WTC11 (cell line): Measurements from ENCODE around the gene SFMBT1. TPM values are rescaled to one million over a fixed set of nuclear protein-coding genes. Genes with fewer than 3 reads are reported as not detected.

ENCODE experiments used
- ATAC-seq: fragments of 200-7000 bp; cut with Tn5 transposase; 2 replicates; pipeline ENCODE4 v1.10.0; 2021; ENCODE audit warnings: mild to moderate bottlenecking, moderate library complexity
- CTCF ChIA-PET: fragments of 300-600 bp; sonication (Branson Sonifier 250); formaldehyde crosslinking; loops from one replicate; lab custom pipeline; 2021; ENCODE audit warnings: antibody characterized with exemption; lab: Charles Lee
- POLR2A ChIA-PET: fragments of 350-600 bp; sonication (Branson Sonifier 250); formaldehyde crosslinking; loops from one replicate; lab custom pipeline; 2021; ENCODE audit warnings: antibody characterized with exemption; lab: Charles Lee
- DNase-seq: peaks from one replicate; pipeline ENCODE4 v3.0.0; 2021; ENCODE audit warnings: low spot score
- H3K27ac Mint-ChIP-seq: 2 replicates; pipeline ENCODE4 v1.8.0; 2021; ENCODE audit warnings: mixed read lengths
- H3K27me3 Mint-ChIP-seq: 2 replicates; pipeline ENCODE4 v1.8.0; 2021; ENCODE audit warnings: low read depth, mild to moderate bottlenecking, moderate library complexity, mixed read lengths
- H3K36me3 Mint-ChIP-seq: 2 replicates; pipeline ENCODE4 v1.8.0; 2021; ENCODE audit warnings: mixed read lengths
- H3K4me1 Mint-ChIP-seq: 2 replicates; pipeline ENCODE4 v1.8.0; 2022; ENCODE audit warnings: mixed read lengths
- H3K4me3 Mint-ChIP-seq: 2 replicates; pipeline ENCODE4 v1.8.0; 2021; ENCODE audit warnings: mild to moderate bottlenecking, moderate library complexity, mixed read lengths
- H3K9me3 Mint-ChIP-seq: 2 replicates; pipeline ENCODE4 v1.8.0; 2021; ENCODE audit warnings: mixed read lengths
- CBFB ChIP-seq: sonication (generic); formaldehyde crosslinking; IDR thresholded peaks from 2 replicates; pipeline ENCODE4 v1.8.1; 2022; ENCODE audit warnings: mild to moderate bottlenecking, low read depth, missing genetic modification reagents
- CTCF ChIP-seq: fragments of 200-600 bp; IDR thresholded peaks from 2 replicates; pipeline ENCODE4 v1.8.0; 2022; ENCODE audit warnings: antibody characterized with exemption
- E2F4 ChIP-seq: sonication (generic); formaldehyde crosslinking; IDR thresholded peaks from 2 replicates; pipeline ENCODE4 v1.8.1; 2022; ENCODE audit warnings: low read depth, mild to moderate bottlenecking, moderate library complexity, missing genetic modification reagents, borderline replicate concordance
- FOXJ3 ChIP-seq: sonication (generic); formaldehyde crosslinking; IDR thresholded peaks from 2 replicates; pipeline ENCODE4 v1.9.0; 2021; ENCODE audit warnings: missing genetic modification reagents, mild to moderate bottlenecking, borderline replicate concordance
- FOXK1 ChIP-seq: sonication (generic); formaldehyde crosslinking; IDR thresholded peaks from 2 replicates; pipeline ENCODE4 v1.8.0; 2022; ENCODE audit warnings: mild to moderate bottlenecking, moderate library complexity, missing genetic modification reagents
- GRHL2 ChIP-seq: fragments of 250-450 bp; sonication (Bioruptor Pico); IDR thresholded peaks from 2 replicates; pipeline ENCODE4 v1.8.0; 2022; ENCODE audit warnings: mild to moderate bottlenecking, moderate library complexity; ENCODE audit not compliant: insufficient replicate concordance, severe bottlenecking
- JAZF1 ChIP-seq: fragments of 250-450 bp; sonication (Bioruptor Pico); IDR thresholded peaks from 2 replicates; pipeline ENCODE4 v1.9.0; 2021; ENCODE audit warnings: moderate library complexity, mild to moderate bottlenecking, inconsistent platforms
- MXD4 ChIP-seq: fragments of 250-450 bp; sonication (Bioruptor Pico); IDR thresholded peaks from 2 replicates; pipeline ENCODE4 v1.8.0; 2021; ENCODE audit warnings: mild to moderate bottlenecking, moderate library complexity, borderline replicate concordance
- MYBL2 ChIP-seq: sonication (generic); formaldehyde crosslinking; IDR thresholded peaks from 2 replicates; pipeline ENCODE4 v1.8.1; 2023; ENCODE audit warnings: mild to moderate bottlenecking, moderate library complexity, missing genetic modification reagents
- NFE2L1 ChIP-seq: sonication (generic); formaldehyde crosslinking; IDR thresholded peaks from 2 replicates; pipeline ENCODE4 v1.8.1; 2023; ENCODE audit warnings: missing genetic modification reagents
- OVOL2 ChIP-seq: fragments of 250-450 bp; sonication (Bioruptor Pico); IDR thresholded peaks from 2 replicates; pipeline ENCODE4 v1.9.0; 2021; ENCODE audit warnings: mild to moderate bottlenecking, borderline replicate concordance
- PRDM15 ChIP-seq: sonication (generic); formaldehyde crosslinking; IDR thresholded peaks from 2 replicates; pipeline ENCODE4 v1.8.0; 2022; ENCODE audit warnings: missing genetic modification reagents
- PREB ChIP-seq: sonication (generic); formaldehyde crosslinking; IDR thresholded peaks from 2 replicates; pipeline ENCODE4 v1.8.1; 2022; ENCODE audit warnings: mild to moderate bottlenecking, missing genetic modification reagents, moderate library complexity, borderline replicate concordance
- SMAD4 ChIP-seq: sonication (generic); formaldehyde crosslinking; IDR thresholded peaks from 2 replicates; pipeline ENCODE4 v1.8.0; 2022; ENCODE audit warnings: mild to moderate bottlenecking, missing genetic modification reagents
- SOX15 ChIP-seq: fragments of 250-450 bp; sonication (Bioruptor Pico); IDR thresholded peaks from 2 replicates; pipeline ENCODE4 v1.9.0; 2021; ENCODE audit warnings: mild to moderate bottlenecking
- SP1 ChIP-seq: sonication (generic); formaldehyde crosslinking; conservative IDR thresholded peaks from 2 replicates; pipeline ENCODE4 v1.8.1; 2022; ENCODE audit warnings: missing genetic modification reagents
- TCF7 ChIP-seq: sonication (generic); formaldehyde crosslinking; IDR thresholded peaks from 2 replicates; pipeline ENCODE4 v1.8.0; 2022; ENCODE audit warnings: mild to moderate bottlenecking, low read depth, missing genetic modification reagents, moderate library complexity
- ZBTB21 ChIP-seq: sonication (generic); formaldehyde crosslinking; IDR thresholded peaks from 2 replicates; pipeline ENCODE4 v1.8.1; 2023; ENCODE audit warnings: mild to moderate bottlenecking, missing genetic modification reagents, borderline replicate concordance
- ZNF317 ChIP-seq: sonication (generic); formaldehyde crosslinking; IDR thresholded peaks from 2 replicates; pipeline ENCODE4 v1.8.1; 2023; ENCODE audit warnings: low read depth, mild to moderate bottlenecking, moderate library complexity, missing genetic modification reagents, borderline replicate concordance
- total RNA-seq: library from RNA; stranded (reverse); gene quantifications from 3 replicates; pipeline ENCODE4 v1.2.3, GENCODE V29; 2021
- TF ChIP-seq, protein P1 (sequence below): fragments of 250-450 bp; sonication (Bioruptor Pico); IDR thresholded peaks from 2 replicates; pipeline ENCODE4 v1.9.0; 2021; ENCODE audit warnings: mild to moderate bottlenecking
- TF ChIP-seq, protein P2 (sequence below): sonication (generic); formaldehyde crosslinking; IDR thresholded peaks from 2 replicates; pipeline ENCODE4 v1.8.0; 2022; ENCODE audit warnings: mild to moderate bottlenecking, missing genetic modification reagents
- TF ChIP-seq, protein P3 (sequence below): sonication (generic); formaldehyde crosslinking; IDR thresholded peaks from 2 replicates; pipeline ENCODE4 v1.8.0; 2022; ENCODE audit warnings: mild to moderate bottlenecking, missing genetic modification reagents

Gene SFMBT1
- total RNA-seq, 1 experiment from 2014 or later: 20.9 TPM

DNA sequence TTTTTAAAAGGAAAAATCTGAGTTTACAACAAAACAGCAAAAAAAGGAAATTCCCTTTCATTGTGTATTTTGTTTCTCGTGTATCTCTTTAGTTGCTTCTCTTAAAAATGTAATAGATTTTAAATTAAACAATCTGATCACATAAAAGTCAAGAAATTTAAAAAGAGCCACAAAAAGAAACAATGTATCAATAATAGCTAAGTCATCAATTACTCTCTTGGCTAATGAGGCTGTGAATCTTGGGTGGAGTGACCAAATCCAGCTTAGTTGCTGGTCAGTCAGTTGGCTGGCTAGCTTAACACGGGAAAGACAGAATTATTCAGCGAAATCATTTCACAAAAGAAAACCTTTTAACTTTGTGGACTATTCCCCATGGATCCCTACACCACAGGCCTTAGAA lies 3.2 kb downstream of the SFMBT1 start:
- Mint-ChIP-seq H3K27me3 (peaks cover 29% of the 10 kb centered on the region), H3K27ac (no peak overlapping the region), H3K9me3 (no peaks in the 10 kb centered on the region), H3K36me3 (no peaks in the 10 kb centered on the region), H3K4me1 (peaks cover 32% of the 10 kb centered on the region), H3K4me3 (no peak overlapping the region)
- no peak for TF ChIP-seq CBFB (CRISPR knock-in tag)
- TF ChIP-seq JAZF1: no peak
- no peak for TF ChIP-seq SMAD4 (CRISPR knock-in tag)
- no peak for TF ChIP-seq MXD4 (CRISPR knock-in tag)
- TF ChIP-seq E2F4: no peak
- no peak for TF ChIP-seq FOXJ3 (CRISPR knock-in tag)
- no peak for TF ChIP-seq SOX15
- TF ChIP-seq FOXK1 (CRISPR knock-in tag): no peak
- TF ChIP-seq MYBL2 (CRISPR knock-in tag): no peak
- no peak for TF ChIP-seq SP1 (CRISPR knock-in tag)
- ATAC-seq (no peak), DNase-seq (no peak)
- ChIA-PET CTCF (interaction anchor here (0.8 kb wide), 1 partner anchor 108 kb away, joined by 3 read pairs; no protein-coding TSS in a partner anchor), POLR2A (no interaction called here)

DNA sequence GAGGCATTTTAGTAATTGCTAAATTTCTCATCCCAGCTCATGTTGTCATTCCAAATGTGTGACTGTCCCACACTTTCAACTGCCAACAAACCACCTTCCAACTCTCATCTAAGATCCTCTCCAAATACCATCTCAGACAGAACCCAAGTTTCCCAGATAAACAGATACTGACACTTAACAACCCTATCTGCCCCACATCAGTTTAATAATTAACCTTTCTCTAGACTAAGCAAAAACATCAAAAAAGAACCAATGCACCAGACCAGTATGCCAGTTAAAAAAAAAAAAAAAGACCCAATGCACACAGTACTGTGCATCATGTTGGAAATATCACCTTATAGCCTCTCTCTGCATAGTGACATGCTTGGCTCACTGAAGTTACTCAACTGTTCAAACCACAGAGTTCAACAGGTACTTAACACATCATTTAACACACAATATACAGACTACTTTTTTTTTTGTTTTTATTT lies 5.5 kb downstream of the SFMBT1 start:
- ChIA-PET POLR2A (interaction anchor here (0.6 kb wide), 1 partner anchor 227 kb away, joined by 3 read pairs; no protein-coding TSS in a partner anchor), CTCF (interaction anchor here (0.6 to 0.9 kb wide), 2 partner anchors 9 to 260 kb away, joined by 3 to 4 read pairs; no protein-coding TSS in a partner anchor)
- H3K9me3 Mint-ChIP-seq: no peaks in the 10 kb centered on the region
- no peaks in the 10 kb centered on the region for H3K36me3 Mint-ChIP-seq
- no peak for DNase-seq
- peaks cover 34% of the 10 kb centered on the region for H3K4me1 Mint-ChIP-seq
- ATAC-seq: no peak
- H3K4me3 Mint-ChIP-seq: no peak overlapping the region
- peaks cover 17% of the 10 kb centered on the region for H3K27me3 Mint-ChIP-seq
- no peak for TF ChIP-seq GRHL2 (CRISPR knock-in tag)
- no peak for TF ChIP-seq CBFB (CRISPR knock-in tag)
- no peak for TF ChIP-seq TCF7 (CRISPR knock-in tag)
- TF ChIP-seq, protein P1, sequence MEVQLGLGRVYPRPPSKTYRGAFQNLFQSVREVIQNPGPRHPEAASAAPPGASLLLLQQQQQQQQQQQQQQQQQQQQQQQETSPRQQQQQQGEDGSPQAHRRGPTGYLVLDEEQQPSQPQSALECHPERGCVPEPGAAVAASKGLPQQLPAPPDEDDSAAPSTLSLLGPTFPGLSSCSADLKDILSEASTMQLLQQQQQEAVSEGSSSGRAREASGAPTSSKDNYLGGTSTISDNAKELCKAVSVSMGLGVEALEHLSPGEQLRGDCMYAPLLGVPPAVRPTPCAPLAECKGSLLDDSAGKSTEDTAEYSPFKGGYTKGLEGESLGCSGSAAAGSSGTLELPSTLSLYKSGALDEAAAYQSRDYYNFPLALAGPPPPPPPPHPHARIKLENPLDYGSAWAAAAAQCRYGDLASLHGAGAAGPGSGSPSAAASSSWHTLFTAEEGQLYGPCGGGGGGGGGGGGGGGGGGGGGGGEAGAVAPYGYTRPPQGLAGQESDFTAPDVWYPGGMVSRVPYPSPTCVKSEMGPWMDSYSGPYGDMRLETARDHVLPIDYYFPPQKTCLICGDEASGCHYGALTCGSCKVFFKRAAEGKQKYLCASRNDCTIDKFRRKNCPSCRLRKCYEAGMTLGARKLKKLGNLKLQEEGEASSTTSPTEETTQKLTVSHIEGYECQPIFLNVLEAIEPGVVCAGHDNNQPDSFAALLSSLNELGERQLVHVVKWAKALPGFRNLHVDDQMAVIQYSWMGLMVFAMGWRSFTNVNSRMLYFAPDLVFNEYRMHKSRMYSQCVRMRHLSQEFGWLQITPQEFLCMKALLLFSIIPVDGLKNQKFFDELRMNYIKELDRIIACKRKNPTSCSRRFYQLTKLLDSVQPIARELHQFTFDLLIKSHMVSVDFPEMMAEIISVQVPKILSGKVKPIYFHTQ (CRISPR knock-in tag): no peak
- TF ChIP-seq PREB (CRISPR knock-in tag): no peak
- TF ChIP-seq ZBTB21 (CRISPR knock-in tag): no peak
- no peak for TF ChIP-seq JAZF1
- no peak for TF ChIP-seq PRDM15 (CRISPR knock-in tag)
- TF ChIP-seq NFE2L1 (CRISPR knock-in tag): no peak
- TF ChIP-seq CTCF: no peak
- TF ChIP-seq, protein P2, sequence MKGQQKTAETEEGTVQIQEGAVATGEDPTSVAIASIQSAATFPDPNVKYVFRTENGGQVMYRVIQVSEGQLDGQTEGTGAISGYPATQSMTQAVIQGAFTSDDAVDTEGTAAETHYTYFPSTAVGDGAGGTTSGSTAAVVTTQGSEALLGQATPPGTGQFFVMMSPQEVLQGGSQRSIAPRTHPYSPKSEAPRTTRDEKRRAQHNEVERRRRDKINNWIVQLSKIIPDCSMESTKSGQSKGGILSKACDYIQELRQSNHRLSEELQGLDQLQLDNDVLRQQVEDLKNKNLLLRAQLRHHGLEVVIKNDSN (CRISPR knock-in tag): no peak
- TF ChIP-seq, protein P3, sequence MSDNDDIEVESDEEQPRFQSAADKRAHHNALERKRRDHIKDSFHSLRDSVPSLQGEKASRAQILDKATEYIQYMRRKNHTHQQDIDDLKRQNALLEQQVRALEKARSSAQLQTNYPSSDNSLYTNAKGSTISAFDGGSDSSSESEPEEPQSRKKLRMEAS (CRISPR knock-in tag): no peak
- TF ChIP-seq OVOL2 (CRISPR knock-in tag): no peak
- no peak for TF ChIP-seq ZNF317
- no peak for TF ChIP-seq SOX15
- no peak overlapping the region for H3K27ac Mint-ChIP-seq
